NCI-H1105 treated with DMSO at 0.1 percent for 48 hours (cell line): ENCODE results near the gene HDLBP.
"Not testable (repeated sequence)": the region's sequence is repeated elsewhere in the genome, so short reads cannot be mapped to it uniquely, and the experiment has no call there.

Experiments
- DNase-seq: peaks from one replicate; lab custom pipeline; 2025; lab: John Stamatoyannopoulos, UW

HDLBP gene

GRCh38 chr2:241209271-241209670 is 106.2 kb downstream of the HDLBP start:
- DNase-seq, result no peak

DNA sequence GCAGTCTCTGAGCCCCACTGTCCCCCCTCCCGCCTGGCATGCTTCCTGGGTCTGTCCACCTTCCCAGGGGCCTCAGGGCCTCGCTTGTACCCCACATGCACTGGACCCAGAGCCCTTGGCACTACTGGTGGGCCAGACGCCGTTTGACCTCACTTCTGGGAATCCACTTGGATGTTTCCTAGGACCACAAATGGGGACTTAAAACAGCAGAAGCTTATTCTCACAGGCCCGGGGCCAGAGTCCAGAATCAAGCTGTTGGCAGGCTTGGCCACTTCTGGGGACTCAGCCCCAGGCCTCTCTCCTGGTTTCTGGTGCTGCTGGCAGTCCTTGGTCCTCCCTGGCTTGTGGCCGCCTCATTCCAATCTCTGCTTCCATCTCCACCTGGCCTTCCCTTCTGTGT is 107.4 kb downstream of the HDLBP start:
- DNase-seq, result no peak

- no peak for DNase-seq
Observed at GRCh38 chr2:241207641-241208040, 107.8 kb downstream of the HDLBP start.

GRCh38 chr2:241207151-241207550 is 108.3 kb downstream of the HDLBP start:
- no peak for DNase-seq

DNA sequence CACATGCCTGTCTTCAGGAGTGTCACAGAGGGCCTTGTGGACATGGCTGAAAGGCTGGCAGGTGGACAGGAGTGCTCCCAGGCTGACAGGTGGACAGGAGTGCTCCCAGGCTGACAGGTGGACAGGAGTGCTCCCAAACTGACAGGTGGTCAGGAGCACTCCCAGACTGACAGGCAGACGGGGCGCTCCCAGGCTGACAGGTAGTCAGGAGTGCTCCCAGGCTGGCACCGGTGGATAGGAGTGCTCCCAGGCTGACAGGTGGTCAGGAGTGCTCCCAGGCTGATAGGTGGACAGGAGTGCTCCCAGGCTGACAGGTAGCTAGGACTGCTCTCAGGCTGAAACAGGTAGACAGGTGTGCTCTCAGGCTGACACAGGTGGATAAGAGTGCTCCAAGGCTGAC is 110.4 kb downstream of the HDLBP start:
- no peak for DNase-seq

DNA sequence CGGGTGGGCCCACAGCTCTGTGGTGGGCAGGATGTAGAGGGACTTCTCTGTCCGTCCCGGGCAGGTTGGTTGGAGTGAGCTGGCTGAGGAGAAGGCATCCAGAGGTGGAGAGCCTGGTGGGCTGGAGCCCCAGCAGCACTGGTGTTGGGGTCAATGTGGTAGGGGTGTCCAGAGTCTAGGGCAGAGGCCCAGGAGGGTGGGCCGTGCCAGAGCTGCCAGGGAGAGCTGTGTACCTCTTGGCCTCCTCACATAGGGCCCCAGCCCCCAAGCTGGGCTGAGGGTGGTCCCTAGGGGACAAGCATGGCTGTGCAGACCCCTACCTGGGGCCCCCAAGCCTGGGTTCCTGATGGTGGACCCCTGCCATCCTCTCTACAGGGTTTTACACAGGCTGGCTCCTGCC is 111.0 kb downstream of the HDLBP start:
- DNase-seq, result no peak

DNA sequence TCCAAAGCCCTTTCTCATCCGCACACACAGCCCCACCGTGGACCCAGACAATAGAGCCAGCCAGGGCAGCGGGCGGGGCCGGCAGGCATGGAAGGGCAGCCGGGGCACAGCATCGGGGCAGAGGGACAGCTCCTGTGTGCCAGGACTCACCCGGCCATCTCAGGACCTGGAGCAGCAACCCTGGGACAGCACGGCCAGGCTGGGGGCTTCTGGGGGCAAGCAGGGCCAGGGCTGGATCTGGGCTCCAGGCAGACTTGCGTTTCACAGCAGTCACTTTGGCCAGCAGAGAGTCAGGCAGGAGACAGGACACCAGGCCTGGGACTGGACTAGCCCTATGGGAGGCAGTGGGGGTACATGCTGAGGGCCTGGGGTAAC is 111.5 kb downstream of the HDLBP start:
- no peak for DNase-seq

GRCh38 chr2:241203218-241204009 is 112.1 kb downstream of the HDLBP start:
- DNase-seq, result no peak

GRCh38 chr2:241202681-241203080 is 112.8 kb downstream of the HDLBP start:
- no peak for DNase-seq

DNA sequence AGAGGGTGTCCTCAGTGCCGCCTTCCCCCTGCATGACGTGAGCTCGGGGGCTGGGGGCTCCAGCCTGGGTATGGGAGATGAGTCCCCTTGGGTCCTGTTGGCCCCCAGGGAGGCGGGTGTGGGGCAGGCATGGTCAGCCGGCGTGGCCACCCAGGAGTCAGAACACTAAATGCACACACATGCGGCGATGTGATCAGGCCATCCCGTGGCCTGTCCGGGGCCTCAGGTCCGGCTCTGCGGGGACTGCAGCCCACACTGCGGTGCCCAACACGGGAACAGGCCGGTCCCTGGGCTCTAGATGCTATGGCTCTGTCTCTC is 113.2 kb downstream of the HDLBP start:
- DNase-seq, result no peak

DNA sequence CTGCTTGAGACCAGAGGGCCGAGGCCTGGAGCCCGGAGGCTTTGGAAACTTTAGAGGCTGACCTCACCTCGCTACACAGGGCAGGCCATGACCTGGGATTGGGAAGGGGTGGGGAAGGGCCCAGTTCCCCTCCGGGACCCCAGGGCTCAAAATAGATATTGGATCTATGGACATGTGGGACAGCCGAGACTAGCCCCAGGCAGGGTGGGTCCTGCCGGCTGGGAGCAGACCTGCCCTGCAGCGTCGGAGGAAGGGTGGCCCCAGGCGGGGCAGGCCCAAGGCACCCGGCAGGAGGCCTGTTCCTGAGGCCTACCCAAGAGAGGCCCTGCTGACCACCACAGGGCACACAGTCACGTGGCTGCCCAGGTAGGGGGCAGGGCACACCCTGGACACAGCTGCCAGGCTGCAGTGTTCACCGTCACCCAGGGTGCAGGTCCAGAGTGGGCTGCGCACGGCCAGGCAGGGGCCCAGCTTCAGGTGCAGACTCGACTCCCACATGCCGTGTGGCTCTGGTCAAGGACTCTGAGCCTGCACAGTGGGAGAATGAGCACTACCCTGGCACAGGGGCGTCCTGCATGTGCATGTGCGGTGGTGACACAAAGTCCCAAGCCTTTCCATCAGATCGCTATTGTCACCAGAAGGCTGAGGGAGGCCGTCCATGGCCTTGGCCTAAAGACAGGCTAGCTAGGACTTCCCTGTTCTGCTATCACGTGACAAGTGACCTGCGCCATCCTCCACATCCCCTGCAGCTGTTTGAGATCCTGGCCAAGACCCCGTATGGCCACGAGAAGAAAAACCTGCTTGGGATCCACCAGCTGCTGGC is 113.8 kb downstream of the HDLBP start:
- no peak for DNase-seq

- DNase-seq, result no peak
Observed at GRCh38 chr2:241200822-241201395, 114.6 kb downstream of the HDLBP start.

- no peak for DNase-seq
Observed at GRCh38 chr2:241199897-241200821, 115.3 kb downstream of the HDLBP start.

DNA sequence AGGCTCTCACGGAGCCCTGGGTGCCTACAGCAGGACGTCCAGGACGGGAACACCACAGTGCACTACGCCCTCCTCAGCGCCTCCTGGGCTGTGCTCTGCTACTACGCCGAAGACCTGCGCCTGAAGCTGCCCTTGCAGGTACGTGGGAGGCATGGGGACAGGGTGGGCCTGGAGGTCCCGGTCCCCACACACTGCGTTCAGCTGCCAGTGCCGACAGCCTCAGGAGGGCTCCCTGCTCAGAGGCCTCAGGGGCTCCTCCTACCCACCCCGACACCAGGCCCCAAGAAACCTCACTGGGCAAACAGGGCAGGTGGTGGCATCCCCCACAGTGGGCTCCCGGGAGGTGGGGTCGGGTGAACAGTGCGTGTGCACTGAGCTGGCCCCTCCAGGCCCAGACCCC is 116.2 kb downstream of the HDLBP start:
- DNase-seq, result no peak

- no peak for DNase-seq
Observed at GRCh38 chr2:241198381-241199279, 116.8 kb downstream of the HDLBP start.

DNA sequence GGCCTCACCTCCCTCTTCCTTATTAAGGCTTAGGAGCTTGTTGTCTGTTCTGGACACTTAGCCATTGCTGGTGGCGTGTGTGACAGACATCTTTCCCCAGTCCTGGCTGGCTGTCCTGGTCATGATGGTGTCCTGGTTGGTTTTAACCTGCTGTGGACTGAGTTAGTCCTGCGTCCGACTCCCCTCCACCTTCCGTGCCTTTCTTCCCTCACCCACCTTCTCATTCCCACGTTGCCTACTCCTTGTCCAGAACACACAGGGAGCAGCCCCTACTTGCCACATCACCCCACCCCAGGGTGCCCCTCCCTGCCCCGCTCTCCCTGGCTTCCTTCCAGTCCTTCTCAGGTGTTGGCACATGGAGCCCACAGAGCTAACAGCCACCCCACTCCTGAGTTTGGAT is 117.5 kb downstream of the HDLBP start:
- no peak for DNase-seq

DNA sequence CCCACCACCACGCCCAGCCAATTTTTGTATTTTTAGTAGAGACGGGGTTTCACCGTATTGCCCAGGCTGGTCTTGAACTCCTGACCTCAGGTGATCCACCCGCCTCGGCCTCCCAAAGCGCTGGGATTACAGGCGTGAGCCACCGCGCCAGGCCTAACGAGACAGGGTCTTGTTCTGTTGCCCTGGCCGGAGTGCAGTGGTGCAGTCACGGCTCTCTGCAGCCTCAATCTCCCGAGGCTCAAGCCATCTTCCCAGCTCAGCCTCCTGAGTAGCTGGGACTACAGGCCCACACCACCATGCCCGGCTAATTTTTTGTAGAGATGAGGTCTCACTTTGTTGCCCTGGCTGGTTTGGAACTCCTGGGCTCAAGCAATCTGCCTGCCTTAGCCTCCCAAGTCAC is 118.2 kb downstream of the HDLBP start:
- DNase-seq, result not testable (repeated sequence)

- no peak for DNase-seq
Observed at GRCh38 chr2:241195506-241196130, 119.9 kb downstream of the HDLBP start.

GRCh38 chr2:241194811-241195210 is 120.7 kb downstream of the HDLBP start:
- DNase-seq, result no peak

DNA sequence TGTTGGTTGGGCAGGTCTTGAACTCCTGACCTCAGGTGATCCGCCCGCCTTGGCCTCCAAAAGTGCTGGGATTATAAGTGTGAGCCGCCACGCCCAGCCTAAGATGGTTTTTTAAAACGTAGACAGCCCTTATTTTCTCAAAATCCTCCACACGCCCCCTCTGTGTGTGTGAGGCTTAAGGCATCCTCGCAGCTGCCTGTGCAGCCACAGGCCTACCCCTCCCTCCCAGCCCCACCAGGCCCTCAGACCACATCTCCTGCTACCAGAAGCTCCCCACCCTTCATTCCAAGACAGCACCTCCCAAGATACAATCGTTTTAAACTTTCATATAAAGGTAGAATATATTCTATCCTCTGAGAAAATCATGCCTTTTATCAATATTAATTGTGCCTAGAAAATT is 122.2 kb downstream of the HDLBP start:
- DNase-seq, result no peak

DNA sequence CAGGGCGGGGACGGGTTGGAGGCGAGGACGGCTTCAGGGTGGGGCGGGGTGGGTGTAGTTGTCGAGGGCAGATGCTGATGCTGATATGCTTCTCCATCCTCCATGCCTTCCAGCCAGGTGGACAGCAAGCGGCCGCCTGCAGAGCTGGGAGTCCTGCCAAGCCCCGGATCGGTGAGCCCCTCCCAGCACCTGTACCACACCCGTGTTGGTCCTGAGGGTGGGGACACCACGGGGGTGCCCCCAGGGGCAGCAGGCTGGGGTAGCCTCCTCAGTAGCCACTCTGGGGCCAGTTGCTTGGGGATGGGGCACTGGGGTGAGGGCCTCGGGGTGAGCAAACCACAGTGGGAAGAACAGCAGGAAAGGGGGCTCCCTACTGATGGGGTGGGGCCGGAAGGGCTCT is 124.4 kb downstream of the HDLBP start:
- no peak for DNase-seq
